Lung (tissue), 12 donors: ENCODE data around the gene SLC6A9. TPM values are rescaled to one million over a fixed set of nuclear protein-coding genes. Genes with fewer than 3 reads are reported as not detected.

ENCODE experiments used
- ATAC-seq: fragments of 200-7000 bp; cut with Tn5 transposase; one replicate; pipeline ENCODE4 v1.9.1; 2020; ENCODE audit warnings: moderate number of reproducible peaks; ENCODE audit not compliant: insufficient read depth, low FRiP score
- DNase-seq, 3 donors: peaks; one replicate each; pipeline ENCODE4 v3.0.0-alpha.2; 2013 to 2017
- H3K27ac ChIP-seq, 2 donors: one replicate each; pipeline ENCODE4 v1.5.1; 2013; ENCODE audit warnings: mild to moderate bottlenecking in 2 of 2, moderate library complexity in 2 of 2, control low read depth in 1 of 2, inconsistent platforms in 1 of 2, low read depth in 1 of 2, low read length in 1 of 2
- H3K27me3 ChIP-seq, 3 donors: one replicate each; pipeline ENCODE4 v1.5.1; 2013; ENCODE audit warnings: low read length in 2 of 3; ENCODE audit not compliant: control insufficient read depth in 3 of 3, insufficient read depth in 3 of 3
- H3K36me3 ChIP-seq, 4 donors: one replicate each; pipeline ENCODE4 v1.5.1; 2013; ENCODE audit warnings: low read length in 4 of 4, mild to moderate bottlenecking in 1 of 4, moderate library complexity in 1 of 4; ENCODE audit not compliant: control insufficient read depth in 4 of 4, insufficient read depth in 4 of 4
- H3K4me1 ChIP-seq, 5 donors: one replicate each; pipeline ENCODE4 v1.5.1; 2013; ENCODE audit warnings: low read length in 5 of 5, mild to moderate bottlenecking in 2 of 5, moderate library complexity in 1 of 5; ENCODE audit not compliant: control insufficient read depth in 5 of 5, insufficient read depth in 5 of 5
- H3K4me3 ChIP-seq: one replicate; pipeline ENCODE4 v1.5.1; 2013; ENCODE audit warnings: mild to moderate bottlenecking, control low read depth, moderate library complexity
- H3K9ac ChIP-seq, 2 donors: one replicate each; pipeline ENCODE4 v1.5.1; 2013; ENCODE audit warnings: low read length in 2 of 2, control low read depth in 1 of 2; ENCODE audit not compliant: insufficient read depth in 1 of 2
- H3K9me3 ChIP-seq, 4 donors: one replicate each; pipeline ENCODE4 v1.5.1; 2013; ENCODE audit warnings: low read length in 3 of 4, mild to moderate bottlenecking in 1 of 4, moderate library complexity in 1 of 4; ENCODE audit not compliant: control insufficient read depth in 4 of 4, insufficient read depth in 3 of 4
- CTCF ChIP-seq: IDR thresholded peaks from 2 replicates; pipeline ENCODE4 v1.5.1; 2012; ENCODE audit warnings: mild to moderate bottlenecking; ENCODE audit errors: control extremely low read depth, extremely low read depth
- WGBS, 2 donors: extraction: QIAGEN DNeasy Blood & Tissue Kit; methylation state at CpG; one replicate each; pipeline ENCODE4 v1.1.7; 2013; 5-methylcytosine and 5-hydroxymethylcytosine counted together
- polyA plus RNA-seq, 2 donors: library from polyadenylated mRNA; stranded (reverse); fragments of 200-250 nt; gene quantifications; one replicate each; pipeline ENCODE4 v1.2.1, GENCODE V29; 2013
- total RNA-seq, 2 donors: library from RNA; depleted of rRNA in 1 of 2; stranded (reverse); fragments of >200 nt in 1 of 2; gene quantifications; one replicate each; pipeline ENCODE4 v1.2.1, GENCODE V29; 2014 to 2021
- donor health status: control.
- donor health status: control.
- donor health status: Bipolar disorder and iron deficiency.
- donor health status: healthy.
- donor health status: DM: yes; HTN: yes; CAD: no.

The SLC6A9 gene
- total and polyA plus RNA-seq, 4 donors: 8.7 to 29.9 (median 9.4) TPM

- H3K27ac ChIP-seq: peak overlapping the region in 1 of 2 donors; percentile 37
Measured at GRCh38 chr1:44067266-44068250, 36.3 kb upstream of the SLC6A9 start.

GRCh38 chr1:44062656-44063179, 31.5 kb upstream of the SLC6A9 start:
- no peak for DNase-seq
- TF ChIP-seq CTCF: no peak
- 81 to 90% methylated on average over 5 of the region's 5 CpGs for WGBS, 2 donors
- H3K4me1 ChIP-seq: peaks cover 0 to 2% (median 0%) of the 10 kb centered on the region in 5 donors
- no peaks in the 10 kb centered on the region for H3K27me3 ChIP-seq
- no peak overlapping the region for H3K4me3 ChIP-seq
- H3K27ac ChIP-seq: no peak overlapping the region
- ATAC-seq: no peak
- no peaks in the 10 kb centered on the region for H3K9me3 ChIP-seq
- H3K9ac ChIP-seq: no peak overlapping the region
- no peaks in the 10 kb centered on the region for H3K36me3 ChIP-seq

More at GRCh38 chr1:44067266-44068250, 36.3 kb upstream of the SLC6A9 start:
- Histone ChIP-seq H3K36me3 (no peaks in the 10 kb centered on the region), H3K9ac (no peak overlapping the region), H3K27me3 (no peaks in the 10 kb centered on the region), H3K4me3 (no peak overlapping the region), H3K4me1 (peaks cover 0 to 9% (median 0%) of the 10 kb centered on the region in 5 donors), H3K9me3 (no peaks in the 10 kb centered on the region)
- no peak for DNase-seq
- 37 to 50% methylated on average over 6 of the region's 6 CpGs for WGBS, 2 donors
- no peak for ATAC-seq
- no peak for TF ChIP-seq CTCF

- H3K4me3 ChIP-seq: no peak overlapping the region
- H3K27ac ChIP-seq: no peak overlapping the region
- no peak overlapping the region for H3K9ac ChIP-seq
- no peaks in the 10 kb centered on the region for H3K36me3 ChIP-seq
- TF ChIP-seq CTCF: no peak
- peaks cover 0 to 2% (median 0%) of the 10 kb centered on the region in 5 donors for H3K4me1 ChIP-seq
- DNase-seq: no peak
- no peaks in the 10 kb centered on the region for H3K27me3 ChIP-seq
- no peaks in the 10 kb centered on the region for H3K9me3 ChIP-seq
- ATAC-seq: no peak
- WGBS, 2 donors: 85 to 91% methylated on average over 2 of the region's 2 CpGs
Measured at GRCh38 chr1:44061857-44062256, 30.6 kb upstream of the SLC6A9 start.
